ENCODE data around the gene LACTBL1.

LACTBL1 gene

GRCh38 chr1:22971161-22971560 is 1.5 kb downstream of the LACTBL1 start:
- no peak for DNase-seq (ENCODE audit: low spot score)
- TF ChIP-seq CTCF (IDR thresholded peaks at IDR 0.05; ENCODE audit: extremely low read depth, insufficient read depth, missing control alignments): no peak
- in situ Hi-C loops (cut with MboI; ENCODE audit: low pct_unique_long_range_greater_than_20kb, low sequenced_read_pairs, unreplicated experiment): no loop called here

- no peak for TF ChIP-seq CTCF (IDR thresholded peaks at IDR 0.05; ENCODE audit: extremely low read depth, insufficient read depth, missing control alignments)
- in situ Hi-C loops (cut with MboI; ENCODE audit: low pct_unique_long_range_greater_than_20kb, low sequenced_read_pairs, unreplicated experiment): no loop called here
- DNase-seq (ENCODE audit: low spot score): no peak
Observed at GRCh38 chr1:22970096-22970495, 2.6 kb downstream of the LACTBL1 start.

GRCh38 chr1:22969304-22969709 is 3.4 kb downstream of the LACTBL1 start:
- no peak for TF ChIP-seq CTCF (IDR thresholded peaks at IDR 0.05; ENCODE audit: extremely low read depth, insufficient read depth, missing control alignments)
- in situ Hi-C loops (cut with MboI; ENCODE audit: low pct_unique_long_range_greater_than_20kb, low sequenced_read_pairs, unreplicated experiment): no loop called here
- no peak for DNase-seq (ENCODE audit: low spot score)

- no peak for TF ChIP-seq CTCF (IDR thresholded peaks at IDR 0.05; ENCODE audit: extremely low read depth, insufficient read depth, missing control alignments)
- DNase-seq (ENCODE audit: low spot score): no peak
- in situ Hi-C loops (cut with MboI; ENCODE audit: low pct_unique_long_range_greater_than_20kb, low sequenced_read_pairs, unreplicated experiment): no loop called here
Observed at GRCh38 chr1:22967833-22968232, 4.8 kb downstream of the LACTBL1 start.

GRCh38 chr1:22966309-22966708 is 6.4 kb downstream of the LACTBL1 start:
- no peak for DNase-seq (ENCODE audit: low spot score)
- in situ Hi-C loops (cut with MboI; ENCODE audit: low pct_unique_long_range_greater_than_20kb, low sequenced_read_pairs, unreplicated experiment): no loop called here
- TF ChIP-seq CTCF (IDR thresholded peaks at IDR 0.05; ENCODE audit: extremely low read depth, insufficient read depth, missing control alignments): no peak

GRCh38 chr1:22963044-22963677 is 9.5 kb downstream of the LACTBL1 start:
- no peak for TF ChIP-seq CTCF (IDR thresholded peaks at IDR 0.05; ENCODE audit: extremely low read depth, insufficient read depth, missing control alignments)
- in situ Hi-C loops (cut with MboI; ENCODE audit: low pct_unique_long_range_greater_than_20kb, low sequenced_read_pairs, unreplicated experiment): no loop called here
- DNase-seq (ENCODE audit: low spot score): no peak

Data from GM13977 (cell line).